ENCODE measurements around the gene IER3.
"Not testable (repeated sequence)": the region's sequence is repeated elsewhere in the genome, so short reads cannot be mapped to it uniquely, and the experiment has no call there.

Gene IER3

DNA sequence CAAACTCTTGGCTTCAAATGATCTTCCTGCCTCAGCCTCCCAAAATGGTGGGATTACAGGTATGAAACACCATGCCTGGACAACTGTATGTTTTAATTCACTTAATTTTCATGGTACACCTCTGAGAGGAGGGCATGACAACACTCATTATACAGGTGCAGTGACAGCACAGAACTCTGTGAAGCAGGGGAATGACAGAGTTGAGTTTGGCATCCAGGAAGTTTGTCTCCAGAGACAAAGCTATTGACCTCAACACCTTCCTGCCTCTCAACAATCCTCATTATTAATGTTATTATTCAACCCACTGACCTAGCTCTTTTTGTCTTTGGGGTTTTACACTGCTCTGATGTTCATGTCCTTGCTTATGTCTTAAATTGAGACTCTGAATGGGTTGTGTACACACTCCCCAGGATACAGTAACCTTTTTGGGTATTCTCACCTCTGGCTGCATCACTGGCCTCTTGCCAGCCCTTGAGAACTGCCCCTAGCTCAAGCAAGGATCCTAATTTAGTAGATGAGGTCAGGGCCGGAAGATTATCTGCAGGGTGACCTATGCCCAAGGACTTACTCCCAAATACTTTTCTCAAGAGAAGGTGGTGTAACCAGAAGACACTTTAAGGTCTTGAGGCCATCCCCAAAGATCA is 13.0 kb upstream of the IER3 start:
- Histone ChIP-seq H3K27ac (ENCODE audit: low read length) (no peak overlapping the region), H3K9me3 (ENCODE audit: control insufficient read depth in 1 of 2, low read length in 2 of 2) (no peaks in the 10 kb centered on the region), H3K36me3 (ENCODE audit: control insufficient read depth in 1 of 2, insufficient read depth in 2 of 2, low read length in 2 of 2) (no peaks in the 10 kb centered on the region), H3K27me3 (ENCODE audit: low read depth, low read length) (no peaks in the 10 kb centered on the region), H3K4me3 (ENCODE audit: low read depth in 1 of 2, low read length in 2 of 2) (no peak overlapping the region), H3K4me1 (ENCODE audit: control insufficient read depth in 1 of 2, insufficient read depth in 2 of 2, low read length in 2 of 2) (no peaks in the 10 kb centered on the region)

- not testable (repeated sequence) for H3K9me3 ChIP-seq (ENCODE audit: control insufficient read depth in 1 of 2, low read length in 2 of 2); H3K27ac ChIP-seq (ENCODE audit: low read length); H3K27me3 ChIP-seq (ENCODE audit: low read depth, low read length); H3K4me1 ChIP-seq (ENCODE audit: control insufficient read depth in 1 of 2, insufficient read depth in 2 of 2, low read length in 2 of 2); H3K4me3 ChIP-seq (ENCODE audit: low read depth in 1 of 2, low read length in 2 of 2); H3K36me3 ChIP-seq (ENCODE audit: control insufficient read depth in 1 of 2, insufficient read depth in 2 of 2, low read length in 2 of 2)
These were observed 12.2 kb upstream of the IER3 start for GRCh38 chr6:30756405-30757003.

DNA sequence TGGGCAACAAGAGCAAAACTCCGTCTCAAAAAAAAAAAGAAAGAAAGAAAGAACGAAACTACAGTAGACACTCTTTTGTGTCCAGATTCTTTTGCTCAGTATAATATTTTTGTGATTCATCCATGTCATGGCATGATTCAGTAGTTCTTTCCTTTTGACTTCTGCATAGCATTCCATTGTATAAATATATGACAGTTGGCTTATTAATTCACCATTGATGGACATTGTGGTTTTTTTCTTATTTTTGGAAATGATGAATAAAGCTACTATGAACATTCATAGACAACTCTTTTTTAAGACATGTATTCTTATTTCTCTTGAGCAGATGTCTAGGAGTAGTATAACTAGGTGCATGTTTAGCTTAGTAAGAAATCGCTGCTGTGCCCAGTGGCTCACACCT is 10.3 kb upstream of the IER3 start:
- Histone ChIP-seq H3K4me3 (ENCODE audit: low read depth in 1 of 2, low read length in 2 of 2) (no peak overlapping the region), H3K36me3 (ENCODE audit: control insufficient read depth in 1 of 2, insufficient read depth in 2 of 2, low read length in 2 of 2) (no peaks in the 10 kb centered on the region), H3K27me3 (ENCODE audit: low read depth, low read length) (no peaks in the 10 kb centered on the region), H3K4me1 (ENCODE audit: control insufficient read depth in 1 of 2, insufficient read depth in 2 of 2, low read length in 2 of 2) (no peaks in the 10 kb centered on the region), H3K9me3 (ENCODE audit: control insufficient read depth in 1 of 2, low read length in 2 of 2) (no peaks in the 10 kb centered on the region), H3K27ac (ENCODE audit: low read length) (no peak overlapping the region)

DNA sequence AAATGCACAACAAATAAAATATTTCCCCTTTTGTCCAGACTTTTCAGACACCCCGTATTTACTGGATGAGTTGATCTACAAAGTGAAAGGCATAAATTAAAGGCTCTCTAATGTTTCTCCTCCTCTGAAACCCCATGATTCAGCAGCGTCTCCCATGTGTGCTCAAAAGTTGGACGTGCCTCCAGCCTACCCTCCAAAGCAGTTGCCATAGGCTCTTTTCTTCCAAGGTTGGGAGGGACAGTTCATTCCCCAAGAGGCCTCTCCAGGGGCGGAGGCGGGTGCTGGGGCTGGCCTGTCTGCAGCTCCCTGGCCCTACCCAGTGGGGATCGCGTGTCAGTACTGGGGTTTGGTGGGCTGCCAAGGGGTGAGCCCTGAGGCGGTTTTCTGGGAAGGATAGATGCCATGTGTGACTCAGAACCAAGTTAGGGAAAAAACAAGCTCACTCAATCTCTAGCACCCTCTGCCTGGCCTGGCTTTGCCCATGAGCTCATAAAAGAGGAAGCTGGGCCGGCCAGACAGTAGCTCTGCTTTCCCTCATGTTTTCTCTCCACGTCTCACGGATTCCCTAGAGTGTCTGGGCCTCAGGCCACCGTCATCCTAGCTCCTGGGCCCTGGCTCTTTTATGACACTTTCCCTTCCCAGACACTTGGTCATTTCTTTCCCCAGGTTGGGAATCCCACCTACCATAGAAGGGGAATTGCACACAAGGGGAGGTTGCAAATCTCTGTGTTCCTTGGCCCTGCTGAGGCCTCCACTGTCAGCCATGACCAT is 8.0 kb upstream of the IER3 start:
- Histone ChIP-seq H3K4me1 (ENCODE audit: control insufficient read depth in 1 of 2, insufficient read depth in 2 of 2, low read length in 2 of 2) (peaks cover 0 to 6% of the 10 kb centered on the region in 2 donors), H3K4me3 (ENCODE audit: low read depth in 1 of 2, low read length in 2 of 2) (no peak overlapping the region)

DNA sequence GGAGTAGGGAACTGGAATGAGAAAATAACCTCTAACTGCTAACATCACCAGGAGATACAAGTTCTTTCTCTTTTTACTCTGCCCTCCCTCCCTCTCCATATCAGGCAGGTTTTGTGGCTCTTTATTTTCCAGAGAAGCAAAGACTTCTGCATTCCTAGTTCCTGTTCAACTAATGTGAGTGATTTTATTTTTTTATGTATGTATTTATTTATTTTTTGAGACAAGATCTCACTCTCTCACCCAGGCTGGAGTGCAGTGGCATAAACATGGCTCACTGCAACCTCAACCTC is 6.0 kb upstream of the IER3 start:
- H3K27ac ChIP-seq (ENCODE audit: low read length), result peak overlapping the region; percentile 90
- H3K27me3 ChIP-seq (ENCODE audit: low read depth, low read length), result no peaks in the 10 kb centered on the region
- no peaks in the 10 kb centered on the region for H3K36me3 ChIP-seq (ENCODE audit: control insufficient read depth in 1 of 2, insufficient read depth in 2 of 2, low read length in 2 of 2)
- no peaks in the 10 kb centered on the region for H3K9me3 ChIP-seq (ENCODE audit: control insufficient read depth in 1 of 2, low read length in 2 of 2)
- peaks cover 0 to 6% of the 10 kb centered on the region in 2 donors for H3K4me1 ChIP-seq (ENCODE audit: control insufficient read depth in 1 of 2, insufficient read depth in 2 of 2, low read length in 2 of 2)
- H3K4me3 ChIP-seq (ENCODE audit: low read depth in 1 of 2, low read length in 2 of 2), result no peak overlapping the region

More for the DNA sequence above, 8.0 kb upstream of the IER3 start:
- Histone ChIP-seq H3K36me3 (ENCODE audit: control insufficient read depth in 1 of 2, insufficient read depth in 2 of 2, low read length in 2 of 2) (no peaks in the 10 kb centered on the region), H3K27ac (ENCODE audit: low read length) (peak overlapping the region; percentile 83), H3K9me3 (ENCODE audit: control insufficient read depth in 1 of 2, low read length in 2 of 2) (no peaks in the 10 kb centered on the region), H3K27me3 (ENCODE audit: low read depth, low read length) (no peaks in the 10 kb centered on the region)

DNA sequence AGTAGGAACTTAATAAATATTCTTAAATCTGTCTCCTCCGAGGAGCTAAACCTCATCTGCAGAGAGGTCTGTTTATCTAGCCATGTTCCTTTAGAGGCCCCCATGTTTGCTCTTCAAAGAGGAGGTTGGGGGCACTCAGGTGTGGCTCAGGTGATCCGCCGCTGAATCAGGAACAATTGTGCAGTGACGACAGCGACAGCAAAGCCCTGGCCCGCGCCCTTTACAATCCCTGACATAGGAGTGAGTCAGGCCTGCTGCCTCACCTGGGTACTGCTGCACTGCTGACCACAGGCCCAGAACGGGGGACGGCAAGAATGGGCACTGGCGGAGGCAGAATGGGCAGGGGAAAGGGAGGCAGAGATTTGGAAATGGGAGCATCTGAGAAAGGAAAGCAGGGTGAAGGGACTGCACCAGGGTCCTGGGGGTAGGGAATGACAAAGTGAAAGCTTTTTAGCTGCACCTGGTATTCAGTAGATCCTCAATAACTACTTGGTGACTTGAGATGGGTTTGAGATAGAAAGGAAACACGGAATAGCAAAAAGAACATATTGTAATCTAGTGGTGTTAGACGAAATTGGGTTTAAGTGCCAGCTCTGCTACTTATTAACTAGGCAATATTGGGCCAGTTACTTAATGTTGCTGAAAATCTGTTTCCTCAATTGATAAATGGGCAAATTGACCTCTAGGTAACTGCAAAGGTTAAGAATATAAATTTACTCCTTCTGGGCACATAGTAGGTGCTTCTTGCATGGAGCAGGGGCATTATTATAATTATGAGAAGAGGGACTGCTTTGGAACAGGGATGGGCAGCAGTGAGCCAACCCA is 5.4 kb upstream of the IER3 start:
- Histone ChIP-seq H3K4me3 (ENCODE audit: low read depth in 1 of 2, low read length in 2 of 2) (peak overlapping the region in 1 of 2 donors; percentile 21), H3K27me3 (ENCODE audit: low read depth, low read length) (no peaks in the 10 kb centered on the region), H3K27ac (ENCODE audit: low read length) (peak overlapping the region; percentile 90), H3K4me1 (ENCODE audit: control insufficient read depth in 1 of 2, insufficient read depth in 2 of 2, low read length in 2 of 2) (peaks cover 0 to 6% of the 10 kb centered on the region in 2 donors), H3K36me3 (ENCODE audit: control insufficient read depth in 1 of 2, insufficient read depth in 2 of 2, low read length in 2 of 2) (no peaks in the 10 kb centered on the region), H3K9me3 (ENCODE audit: control insufficient read depth in 1 of 2, low read length in 2 of 2) (no peaks in the 10 kb centered on the region)

GRCh38 chr6:30748851-30749540 is 4.6 kb upstream of the IER3 start:
- Histone ChIP-seq H3K4me1 (ENCODE audit: control insufficient read depth in 1 of 2, insufficient read depth in 2 of 2, low read length in 2 of 2) (peaks cover 0 to 6% of the 10 kb centered on the region in 2 donors), H3K36me3 (ENCODE audit: control insufficient read depth in 1 of 2, insufficient read depth in 2 of 2, low read length in 2 of 2) (no peaks in the 10 kb centered on the region), H3K27me3 (ENCODE audit: low read depth, low read length) (no peaks in the 10 kb centered on the region), H3K4me3 (ENCODE audit: low read depth in 1 of 2, low read length in 2 of 2) (peak overlapping the region in 1 of 2 donors; percentile 21), H3K9me3 (ENCODE audit: control insufficient read depth in 1 of 2, low read length in 2 of 2) (no peaks in the 10 kb centered on the region), H3K27ac (ENCODE audit: low read length) (peak overlapping the region; percentile 90)

DNA sequence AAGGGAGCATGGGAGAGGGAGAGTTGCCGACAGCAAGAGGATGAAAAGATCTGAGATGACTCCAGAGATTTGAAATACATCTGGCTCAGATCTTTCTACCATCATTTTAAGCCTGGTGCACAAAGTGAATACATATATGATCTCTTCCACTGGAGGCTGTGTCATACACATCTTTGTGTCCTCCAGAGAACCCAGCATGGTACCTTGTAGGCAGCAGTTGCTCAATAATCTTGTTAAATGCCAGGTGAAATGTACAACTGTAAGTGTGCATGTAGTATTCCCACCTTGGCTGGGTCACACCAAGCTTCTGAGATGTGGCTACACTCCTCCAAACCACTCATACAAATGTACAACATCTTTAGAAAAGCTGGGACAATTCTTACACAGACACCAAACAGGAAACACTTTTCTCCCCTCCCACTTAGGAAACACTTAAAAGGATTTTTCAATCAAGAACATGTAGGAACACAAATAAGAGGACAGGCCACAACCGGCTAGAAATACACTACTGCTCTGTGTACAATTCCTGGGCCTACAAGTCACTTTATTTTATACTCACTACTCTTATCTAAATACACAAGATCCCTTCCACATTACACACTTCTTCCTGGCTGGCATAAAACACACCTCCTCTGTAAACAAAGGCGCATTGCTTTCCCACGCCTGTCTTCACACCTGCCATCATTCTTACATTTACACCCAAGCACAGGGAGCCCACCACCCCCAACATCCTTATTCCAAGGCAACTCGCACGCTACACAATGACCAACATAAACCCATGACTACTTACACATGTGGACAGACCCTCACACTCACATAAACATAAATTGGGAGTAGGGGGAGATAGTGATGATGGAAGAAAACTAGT is 3.8 kb upstream of the IER3 start:
- H3K9me3 ChIP-seq (ENCODE audit: control insufficient read depth in 1 of 2, low read length in 2 of 2), result no peaks in the 10 kb centered on the region
- H3K4me1 ChIP-seq (ENCODE audit: control insufficient read depth in 1 of 2, insufficient read depth in 2 of 2, low read length in 2 of 2), result peaks cover 0 to 6% of the 10 kb centered on the region in 2 donors

DNA sequence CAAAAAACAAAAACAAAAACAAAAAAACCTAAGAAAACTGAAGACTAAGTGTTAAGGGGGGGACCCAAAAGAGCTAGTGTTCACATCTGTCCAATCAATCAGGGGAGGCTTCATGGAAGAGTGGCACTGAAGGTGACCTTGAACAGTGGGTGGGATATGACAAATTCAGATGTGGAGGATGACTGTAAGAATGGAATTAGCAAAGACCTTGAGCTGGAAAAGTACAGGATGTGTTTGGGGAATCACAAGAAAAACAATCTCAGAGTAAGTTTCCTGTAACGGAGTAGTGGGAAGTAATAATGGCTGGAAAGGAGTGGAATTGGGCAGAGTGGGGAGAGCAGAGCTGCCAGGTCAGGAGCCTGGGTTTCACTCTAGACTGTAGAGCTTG is 2.9 kb upstream of the IER3 start:
- peaks cover 0 to 6% of the 10 kb centered on the region in 2 donors for H3K4me1 ChIP-seq (ENCODE audit: control insufficient read depth in 1 of 2, insufficient read depth in 2 of 2, low read length in 2 of 2)
- no peak overlapping the region for H3K27ac ChIP-seq (ENCODE audit: low read length)

More for the DNA sequence above, 3.8 kb upstream of the IER3 start:
- no peak overlapping the region for H3K4me3 ChIP-seq (ENCODE audit: low read depth in 1 of 2, low read length in 2 of 2)
- H3K27ac ChIP-seq (ENCODE audit: low read length), result peak overlapping the region; percentile 90
- H3K36me3 ChIP-seq (ENCODE audit: control insufficient read depth in 1 of 2, insufficient read depth in 2 of 2, low read length in 2 of 2), result peaks cover 0 to 3% of the 10 kb centered on the region in 2 donors
- H3K27me3 ChIP-seq (ENCODE audit: low read depth, low read length), result no peaks in the 10 kb centered on the region

More for the DNA sequence above, 2.9 kb upstream of the IER3 start:
- Histone ChIP-seq H3K27me3 (ENCODE audit: low read depth, low read length) (no peaks in the 10 kb centered on the region), H3K4me3 (ENCODE audit: low read depth in 1 of 2, low read length in 2 of 2) (no peak overlapping the region), H3K36me3 (ENCODE audit: control insufficient read depth in 1 of 2, insufficient read depth in 2 of 2, low read length in 2 of 2) (peaks cover 0 to 5% of the 10 kb centered on the region in 2 donors), H3K9me3 (ENCODE audit: control insufficient read depth in 1 of 2, low read length in 2 of 2) (no peaks in the 10 kb centered on the region)

Measured in muscle layer of duodenum (tissue), 2 donors.